ENCODE results near the gene C9orf152. TPM values are rescaled to one million over a fixed set of nuclear protein-coding genes. Genes with fewer than 3 reads are reported as not detected.

Gene C9orf152
- total RNA-seq, 1 donor from 2014 or later: 27.6 TPM

DNA sequence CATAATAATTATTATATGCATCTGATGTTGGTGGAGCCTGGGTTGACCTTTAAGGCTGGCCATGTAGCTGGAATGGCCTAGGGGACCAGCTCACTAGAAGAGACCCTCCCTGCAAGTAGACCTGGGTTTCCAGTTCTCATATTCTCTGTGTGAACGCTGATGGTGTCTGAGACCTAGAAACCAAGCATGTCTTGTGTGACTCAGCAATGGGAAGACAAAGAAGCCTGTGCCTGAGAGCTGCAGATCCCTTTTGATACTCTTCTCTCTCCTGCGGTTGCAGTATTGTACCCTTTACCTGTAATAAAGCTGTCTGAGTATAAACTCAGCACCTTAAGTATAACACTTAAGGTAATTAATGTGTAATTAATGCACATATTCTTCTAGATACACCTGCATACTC, 22.2 kb downstream of the C9orf152 start:
- peaks cover 31% of the 10 kb centered on the region for H3K4me1 ChIP-seq
- intact Hi-C loops (cut with DNase I): no loop called here
- H3K27ac ChIP-seq: no peak overlapping the region

DNA sequence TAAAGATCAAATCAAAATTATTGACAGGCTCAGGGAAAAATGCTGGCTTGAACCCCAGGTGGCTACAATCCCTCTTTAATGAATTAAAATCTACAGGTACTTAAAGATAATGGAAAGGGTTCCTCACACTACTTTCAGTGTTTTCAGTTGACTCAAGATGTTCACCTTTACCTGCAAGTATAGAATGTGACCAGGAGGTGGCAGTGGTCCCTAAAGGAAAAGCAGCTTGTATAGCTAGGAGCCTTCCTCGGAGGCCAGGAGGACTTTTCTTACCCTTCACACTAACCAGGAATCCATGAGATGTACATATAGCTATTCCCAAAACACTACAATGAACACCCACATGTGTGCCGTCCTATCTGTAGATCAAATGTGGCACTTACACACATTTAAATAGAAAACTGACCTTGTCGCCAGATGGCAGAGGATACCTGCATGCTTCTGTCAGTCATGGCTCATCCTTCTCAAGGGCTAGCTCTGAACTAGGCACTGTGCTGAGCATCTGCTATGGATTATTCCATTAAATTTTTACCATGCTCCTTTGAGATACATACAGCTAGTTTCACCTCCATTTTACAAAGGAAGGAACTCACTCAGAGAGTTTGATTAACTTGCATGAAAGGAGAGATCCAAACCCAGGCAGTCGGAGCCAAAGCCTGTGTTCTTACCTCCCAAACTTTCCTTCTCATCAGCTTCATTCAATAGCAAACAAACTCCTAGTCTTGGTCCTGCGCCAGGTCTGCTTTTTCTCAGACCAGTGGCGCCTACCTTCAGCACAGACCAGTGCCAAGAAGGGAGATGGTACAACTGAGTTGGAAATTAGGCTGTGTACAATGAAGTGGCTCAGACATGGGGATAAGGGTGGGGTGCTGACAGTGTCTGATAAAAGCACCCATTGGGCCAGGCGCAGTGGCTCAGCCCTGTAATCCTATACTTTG, 24.5 kb downstream of the C9orf152 start:
- DNase-seq (no peak), ATAC-seq (peak; percentile 91)
- Histone ChIP-seq H3K4me3 (no peak overlapping the region), H3K9me3 (no peaks in the 10 kb centered on the region), H3K36me3 (no peaks in the 10 kb centered on the region), H3K27me3 (no peaks in the 10 kb centered on the region), H3K27ac (no peak overlapping the region), H3K4me1 (peaks cover 11% of the 10 kb centered on the region)
- TF ChIP-seq, protein P1, sequence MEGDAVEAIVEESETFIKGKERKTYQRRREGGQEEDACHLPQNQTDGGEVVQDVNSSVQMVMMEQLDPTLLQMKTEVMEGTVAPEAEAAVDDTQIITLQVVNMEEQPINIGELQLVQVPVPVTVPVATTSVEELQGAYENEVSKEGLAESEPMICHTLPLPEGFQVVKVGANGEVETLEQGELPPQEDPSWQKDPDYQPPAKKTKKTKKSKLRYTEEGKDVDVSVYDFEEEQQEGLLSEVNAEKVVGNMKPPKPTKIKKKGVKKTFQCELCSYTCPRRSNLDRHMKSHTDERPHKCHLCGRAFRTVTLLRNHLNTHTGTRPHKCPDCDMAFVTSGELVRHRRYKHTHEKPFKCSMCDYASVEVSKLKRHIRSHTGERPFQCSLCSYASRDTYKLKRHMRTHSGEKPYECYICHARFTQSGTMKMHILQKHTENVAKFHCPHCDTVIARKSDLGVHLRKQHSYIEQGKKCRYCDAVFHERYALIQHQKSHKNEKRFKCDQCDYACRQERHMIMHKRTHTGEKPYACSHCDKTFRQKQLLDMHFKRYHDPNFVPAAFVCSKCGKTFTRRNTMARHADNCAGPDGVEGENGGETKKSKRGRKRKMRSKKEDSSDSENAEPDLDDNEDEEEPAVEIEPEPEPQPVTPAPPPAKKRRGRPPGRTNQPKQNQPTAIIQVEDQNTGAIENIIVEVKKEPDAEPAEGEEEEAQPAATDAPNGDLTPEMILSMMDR (IDR thresholded peaks at IDR 0.05): peak; percentile 80
- intact Hi-C loops (cut with DNase I): no loop called here

More for the DNA sequence above, 22.2 kb downstream of the C9orf152 start:
- Histone ChIP-seq H3K36me3 (no peaks in the 10 kb centered on the region), H3K9me3 (no peaks in the 10 kb centered on the region), H3K4me3 (no peak overlapping the region), H3K27me3 (no peaks in the 10 kb centered on the region)
- TF ChIP-seq, protein P1 (IDR thresholded peaks at IDR 0.05): no peak
- ATAC-seq (no peak), DNase-seq (no peak)

DNA sequence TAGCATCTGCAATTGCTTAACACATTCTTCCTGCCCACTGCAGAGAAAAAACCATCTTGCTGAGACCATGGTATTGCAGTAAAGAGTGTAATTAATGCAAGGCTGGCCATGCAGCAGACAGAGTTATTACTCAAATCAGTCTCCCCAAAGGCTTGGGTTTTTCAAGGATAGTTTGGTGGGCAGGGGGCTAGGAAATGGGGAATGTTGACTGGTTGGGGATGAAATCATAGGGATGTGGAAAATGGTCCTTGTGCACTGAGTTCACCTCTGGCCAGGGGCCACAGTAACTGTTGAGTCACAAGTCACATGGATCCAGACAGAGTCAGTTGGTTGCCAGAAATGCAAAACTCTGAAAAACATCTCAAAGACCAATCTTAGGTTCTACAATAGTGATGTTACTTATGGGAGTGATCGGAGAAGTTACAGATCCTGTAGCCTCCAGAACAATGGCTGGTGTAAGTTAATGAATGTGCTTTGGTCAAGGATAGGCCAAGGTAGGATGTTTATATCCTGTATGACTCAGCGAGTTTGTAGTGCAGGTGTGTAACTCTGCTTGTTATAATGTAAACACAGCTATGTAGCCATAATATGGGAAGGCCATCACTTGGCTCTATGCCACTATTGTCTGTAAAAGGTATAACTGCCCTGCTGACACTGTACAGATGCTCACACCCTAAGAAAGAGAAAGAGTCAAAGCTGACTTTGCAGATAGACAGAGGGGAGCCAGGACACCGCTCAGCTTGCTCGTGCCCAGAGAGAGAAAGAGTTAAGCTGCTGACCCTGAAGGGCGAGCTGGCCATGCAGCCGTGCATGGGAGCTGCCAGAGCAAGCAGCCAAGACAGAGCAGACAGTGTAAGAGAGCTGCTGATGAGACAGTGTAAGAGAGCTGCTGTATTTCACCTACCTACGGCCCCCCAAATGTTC, 27.2 kb downstream of the C9orf152 start:
- ATAC-seq (no peak), DNase-seq (no peak)
- no peaks in the 10 kb centered on the region for H3K4me1 ChIP-seq
- TF ChIP-seq, protein P1 (IDR thresholded peaks at IDR 0.05): no peak
- H3K27ac ChIP-seq: no peak overlapping the region
- intact Hi-C loops (cut with DNase I): no loop called here
- H3K36me3 ChIP-seq: no peaks in the 10 kb centered on the region
- no peak overlapping the region for H3K4me3 ChIP-seq
- no peaks in the 10 kb centered on the region for H3K27me3 ChIP-seq
- H3K9me3 ChIP-seq: no peaks in the 10 kb centered on the region

DNA sequence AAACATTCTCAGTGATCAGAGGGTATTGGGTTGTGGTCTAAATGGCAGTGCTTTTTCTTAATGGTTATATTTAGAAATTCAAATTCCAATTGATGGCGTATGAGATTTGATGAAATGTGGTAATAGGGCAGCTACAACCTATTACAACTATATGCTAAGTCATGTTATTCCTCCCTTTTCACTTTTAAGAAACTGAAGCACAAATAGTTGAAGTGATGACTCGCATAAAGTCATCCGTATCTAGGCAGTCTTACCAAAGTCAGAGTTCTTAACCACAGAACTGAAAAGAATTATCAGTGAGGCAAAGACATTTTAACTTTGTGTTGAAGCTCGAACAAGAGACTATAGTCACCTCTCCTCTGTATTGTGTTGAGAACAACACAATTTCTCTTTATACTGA, 28.2 kb downstream of the C9orf152 start:
- intact Hi-C loops (cut with DNase I): no loop called here
- DNase-seq (no peak), ATAC-seq (no peak)
- no peaks in the 10 kb centered on the region for H3K27me3 ChIP-seq
- H3K27ac ChIP-seq: no peak overlapping the region
- no peak overlapping the region for H3K4me3 ChIP-seq
- no peaks in the 10 kb centered on the region for H3K9me3 ChIP-seq
- TF ChIP-seq, protein P1 (IDR thresholded peaks at IDR 0.05): no peak
- no peaks in the 10 kb centered on the region for H3K4me1 ChIP-seq
- no peaks in the 10 kb centered on the region for H3K36me3 ChIP-seq

DNA sequence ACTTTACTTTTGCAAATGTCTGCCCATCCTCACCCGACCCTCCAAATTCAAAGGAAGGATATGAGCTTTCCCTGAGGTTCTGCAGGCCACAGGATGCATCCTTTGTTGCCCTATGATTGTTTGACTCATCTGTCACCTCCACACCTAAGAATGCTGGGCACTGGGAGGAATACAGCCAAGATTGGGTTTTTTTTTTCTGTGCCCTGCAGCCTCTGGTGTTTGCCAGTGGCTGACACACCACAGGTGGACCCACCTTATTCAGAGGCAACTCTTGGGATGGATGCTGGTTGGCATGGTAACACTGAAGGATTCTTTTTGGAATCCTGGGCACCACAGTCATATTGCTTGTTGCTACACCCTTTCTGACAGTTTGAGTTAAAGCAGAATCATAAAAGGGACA, 29.7 kb downstream of the C9orf152 start:
- TF ChIP-seq, protein P1 (IDR thresholded peaks at IDR 0.05): no peak
- no peak overlapping the region for H3K27ac ChIP-seq
- H3K4me3 ChIP-seq: no peak overlapping the region
- no peak for DNase-seq
- no peaks in the 10 kb centered on the region for H3K27me3 ChIP-seq
- ATAC-seq: no peak
- H3K4me1 ChIP-seq: no peaks in the 10 kb centered on the region
- H3K36me3 ChIP-seq: no peaks in the 10 kb centered on the region
- H3K9me3 ChIP-seq: no peaks in the 10 kb centered on the region
- intact Hi-C loops (cut with DNase I): no loop called here

Data from upper lobe of right lung (tissue), 1 donor.